NCI-H526 treated with DMSO at 0.1 percent for 48 hours (cell line): Measurements from ENCODE around the gene VTI1A.

Experiments used
- DNase-seq: peaks from one replicate; lab custom pipeline; 2025; lab: John Stamatoyannopoulos, UW

VTI1A gene

GRCh38 chr10:112679392-112679791 is 232.4 kb downstream of the VTI1A start:
- DNase-seq, result no peak

GRCh38 chr10:112680586-112680985 is 233.6 kb downstream of the VTI1A start:
- DNase-seq, result no peak

- no peak for DNase-seq
Measured at GRCh38 chr10:112687647-112688046, 240.6 kb downstream of the VTI1A start.

- DNase-seq, result no peak
Measured at GRCh38 chr10:112689327-112690072, 242.5 kb downstream of the VTI1A start.

- peak; percentile 45 for DNase-seq
Measured at GRCh38 chr10:112695539-112695938, 248.5 kb downstream of the VTI1A start.

GRCh38 chr10:112696592-112696991 is 249.6 kb downstream of the VTI1A start:
- no peak for DNase-seq

GRCh38 chr10:112698133-112698817 is 251.3 kb downstream of the VTI1A start:
- DNase-seq, result no peak

- no peak for DNase-seq
Measured at GRCh38 chr10:112698818-112699164, 251.8 kb downstream of the VTI1A start.

GRCh38 chr10:112700215-112700671 is 253.2 kb downstream of the VTI1A start:
- DNase-seq, result no peak

GRCh38 chr10:112701211-112701877 is 254.3 kb downstream of the VTI1A start:
- DNase-seq, result no peak

GRCh38 chr10:112701878-112702255 is 254.9 kb downstream of the VTI1A start:
- DNase-seq, result no peak

- no peak for DNase-seq
Measured at GRCh38 chr10:112706577-112706976, 259.6 kb downstream of the VTI1A start.

- no peak for DNase-seq
Measured at GRCh38 chr10:112708461-112708860, 261.4 kb downstream of the VTI1A start.

- DNase-seq, result no peak
Measured at GRCh38 chr10:112710528-112710927, 263.5 kb downstream of the VTI1A start.

GRCh38 chr10:112711366-112711765 is 264.4 kb downstream of the VTI1A start:
- no peak for DNase-seq

GRCh38 chr10:112712536-112712935 is 265.5 kb downstream of the VTI1A start:
- no peak for DNase-seq

GRCh38 chr10:112713411-112713810 is 266.4 kb downstream of the VTI1A start:
- no peak for DNase-seq

- DNase-seq, result no peak
Measured at GRCh38 chr10:112715581-112715980, 268.6 kb downstream of the VTI1A start.

- no peak for DNase-seq
Measured at GRCh38 chr10:112716076-112716475, 269.1 kb downstream of the VTI1A start.

- no peak for DNase-seq
Measured at GRCh38 chr10:112716924-112717413, 270.0 kb downstream of the VTI1A start.

GRCh38 chr10:112720178-112720577 is 273.2 kb downstream of the VTI1A start:
- DNase-seq, result no peak

GRCh38 chr10:112721080-112721698 is 274.2 kb downstream of the VTI1A start:
- no peak for DNase-seq
